ELF-1 (cell line): ENCODE results near the gene CEP89.
"Not testable (repeated sequence)": the region's sequence is repeated elsewhere in the genome, so short reads cannot be mapped to it uniquely, and the experiment has no call there.

Source experiments
- DNase-seq: peaks from one replicate; pipeline ENCODE4 v3.0.0-alpha.2; 2016; ENCODE audit warnings: low read depth, low spot score

The CEP89 gene

GRCh38 chr19:32966750-32967149 is 5.0 kb downstream of the CEP89 start:
- DNase-seq = no peak

- DNase-seq = no peak
Observed at GRCh38 chr19:32945260-32945659, 26.5 kb downstream of the CEP89 start.

GRCh38 chr19:32941273-32941672 is 30.5 kb downstream of the CEP89 start:
- not testable (repeated sequence) for DNase-seq

GRCh38 chr19:32936065-32936464 is 35.7 kb downstream of the CEP89 start:
- no peak for DNase-seq

GRCh38 chr19:32935629-32936028 is 36.1 kb downstream of the CEP89 start:
- no peak for DNase-seq

GRCh38 chr19:32933571-32933970 is 38.2 kb downstream of the CEP89 start:
- no peak for DNase-seq

- no peak for DNase-seq
Observed at GRCh38 chr19:32930567-32930966, 41.2 kb downstream of the CEP89 start.

GRCh38 chr19:32928806-32929205 is 43.0 kb downstream of the CEP89 start:
- no peak for DNase-seq

GRCh38 chr19:32924200-32924599 is 47.6 kb downstream of the CEP89 start:
- no peak for DNase-seq

- no peak for DNase-seq
Observed at GRCh38 chr19:32921624-32922023, 50.1 kb downstream of the CEP89 start.

- DNase-seq = no peak
Observed at GRCh38 chr19:32919365-32919764, 52.4 kb downstream of the CEP89 start.

- DNase-seq = no peak
Observed at GRCh38 chr19:32917616-32917996, 54.2 kb downstream of the CEP89 start.

- DNase-seq = no peak
Observed at GRCh38 chr19:32916969-32917615, 54.7 kb downstream of the CEP89 start.

- no peak for DNase-seq
Observed at GRCh38 chr19:32914879-32915660, 56.7 kb downstream of the CEP89 start.

GRCh38 chr19:32911467-32911866 is 60.3 kb downstream of the CEP89 start:
- DNase-seq = no peak

- DNase-seq = no peak
Observed at GRCh38 chr19:32910874-32911273, 60.9 kb downstream of the CEP89 start.

- no peak for DNase-seq
Observed at GRCh38 chr19:32910094-32910493, 61.7 kb downstream of the CEP89 start.

GRCh38 chr19:32909257-32909656 is 62.5 kb downstream of the CEP89 start:
- DNase-seq = no peak

- DNase-seq = peak; percentile 75
Observed at GRCh38 chr19:32908641-32909190, 63.0 kb downstream of the CEP89 start.

GRCh38 chr19:32902448-32902847 is 69.3 kb downstream of the CEP89 start:
- DNase-seq = no peak

- no peak for DNase-seq
Observed at GRCh38 chr19:32901504-32902161, 70.1 kb downstream of the CEP89 start.

GRCh38 chr19:32896516-32897214 is 75.1 kb downstream of the CEP89 start:
- DNase-seq = no peak
